Tibial nerve (tissue), 4 donors: ENCODE results near the gene NXPH1. TPM values are rescaled to one million over a fixed set of nuclear protein-coding genes. Genes with fewer than 3 reads are reported as not detected.

Source experiments
- DNase-seq, 2 donors: peaks; one replicate each; pipeline ENCODE4 v3.0.0-alpha.2; 2019; ENCODE audit warnings: low spot score in 2 of 2
- H3K27ac ChIP-seq, 4 donors: fragments of 200-600 bp; sonication (generic) in 3 of 4; one replicate each; pipeline ENCODE4 v1.5.1; 2017 to 2019; ENCODE audit warnings: mild to moderate bottlenecking in 1 of 4
- H3K27me3 ChIP-seq, 2 donors: fragments of 200-600 bp; sonication (generic) in 1 of 2; one replicate each; pipeline versions ENCODE4 v1.5.1 to v1.6.0; 2017 to 2019
- H3K36me3 ChIP-seq, 3 donors: fragments of 200-600 bp; sonication (generic); one replicate each; pipeline ENCODE4 v1.5.1; 2018 to 2019
- H3K4me1 ChIP-seq, 4 donors: fragments of 200-600 bp; sonication (generic) in 3 of 4; one replicate each; pipeline ENCODE4 v1.5.1; 2017 to 2019
- H3K4me3 ChIP-seq, 4 donors: fragments of 200-600 bp; sonication (generic) in 3 of 4; one replicate each; pipeline ENCODE4 v1.5.1; 2017 to 2019; ENCODE audit warnings: mild to moderate bottlenecking in 1 of 4, moderate library complexity in 1 of 4
- H3K9me3 ChIP-seq, 4 donors: fragments of 200-600 bp; sonication (generic) in 3 of 4; one replicate each; pipeline ENCODE4 v1.5.1; 2017 to 2019
- EP300 ChIP-seq, 2 donors: sonication (generic); formaldehyde crosslinking; IDR thresholded peaks; one replicate each; pipeline ENCODE4 v1.6.1; 2017; ENCODE audit warnings: antibody characterized with exemption in 2 of 2, mild to moderate bottlenecking in 1 of 2
- POLR2A ChIP-seq, 2 donors: fragments of 450-650 bp; IDR thresholded peaks; one replicate each; pipeline ENCODE4 v1.6.1; 2017; ENCODE audit warnings: antibody characterized with exemption in 2 of 2, mild to moderate bottlenecking in 2 of 2, moderate library complexity in 2 of 2
- WGBS, 2 donors: methylation state at CpG; one replicate each; pipeline ENCODE4 v1.1.5; 2018; 5-methylcytosine and 5-hydroxymethylcytosine counted together
- total RNA-seq, 4 donors: library from RNA; depleted of rRNA; stranded (reverse); fragments of >200 nt; gene quantifications; one replicate each; pipeline ENCODE4 v1.1.0, GENCODE V29; 2016
- TF ChIP-seq, protein P1 (sequence below), 5 experiments: fragments of 200-600 bp in 3 of 5; fragments of 450-650 bp in 2 of 5; sonication (generic) in 3 of 5; IDR thresholded peaks; one replicate each; pipeline ENCODE4 v1.5.1; 2016 to 2019; ENCODE audit warnings: antibody characterized with exemption in 5 of 5, mild to moderate bottlenecking in 3 of 5, moderate library complexity in 2 of 5

NXPH1 gene
- total RNA-seq, 4 donors from 2014 or later = not detected

DNA sequence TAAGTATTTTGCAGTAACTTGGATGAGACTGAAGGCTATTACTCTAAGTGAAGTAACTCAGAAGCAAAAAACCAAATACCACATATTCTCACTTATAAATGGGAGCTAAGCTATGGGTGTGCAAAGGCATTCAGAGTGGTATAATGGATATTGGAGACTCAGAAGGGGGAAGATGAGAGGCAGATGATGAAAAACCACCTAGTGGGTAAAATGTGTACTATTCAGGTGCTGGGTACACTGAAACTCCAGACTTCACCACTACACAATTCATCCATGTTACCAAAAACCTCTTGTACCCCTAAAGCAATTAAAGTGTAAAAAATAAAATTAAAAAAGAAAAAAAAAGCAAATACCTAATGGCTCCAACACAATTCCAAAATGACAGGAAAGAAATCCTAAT is 351.7 kb downstream of the NXPH1 start:
- TF ChIP-seq, protein P1, sequence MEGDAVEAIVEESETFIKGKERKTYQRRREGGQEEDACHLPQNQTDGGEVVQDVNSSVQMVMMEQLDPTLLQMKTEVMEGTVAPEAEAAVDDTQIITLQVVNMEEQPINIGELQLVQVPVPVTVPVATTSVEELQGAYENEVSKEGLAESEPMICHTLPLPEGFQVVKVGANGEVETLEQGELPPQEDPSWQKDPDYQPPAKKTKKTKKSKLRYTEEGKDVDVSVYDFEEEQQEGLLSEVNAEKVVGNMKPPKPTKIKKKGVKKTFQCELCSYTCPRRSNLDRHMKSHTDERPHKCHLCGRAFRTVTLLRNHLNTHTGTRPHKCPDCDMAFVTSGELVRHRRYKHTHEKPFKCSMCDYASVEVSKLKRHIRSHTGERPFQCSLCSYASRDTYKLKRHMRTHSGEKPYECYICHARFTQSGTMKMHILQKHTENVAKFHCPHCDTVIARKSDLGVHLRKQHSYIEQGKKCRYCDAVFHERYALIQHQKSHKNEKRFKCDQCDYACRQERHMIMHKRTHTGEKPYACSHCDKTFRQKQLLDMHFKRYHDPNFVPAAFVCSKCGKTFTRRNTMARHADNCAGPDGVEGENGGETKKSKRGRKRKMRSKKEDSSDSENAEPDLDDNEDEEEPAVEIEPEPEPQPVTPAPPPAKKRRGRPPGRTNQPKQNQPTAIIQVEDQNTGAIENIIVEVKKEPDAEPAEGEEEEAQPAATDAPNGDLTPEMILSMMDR (IDR thresholded peaks at IDR 0.05) = no peak
- TF ChIP-seq POLR2A (IDR thresholded peaks at IDR 0.05) (no peak), EP300 (IDR thresholded peaks at IDR 0.05) (no peak)
- Histone ChIP-seq H3K4me3 (no peak overlapping the region), H3K36me3 (no peaks in the 10 kb centered on the region), H3K27me3 (no peaks in the 10 kb centered on the region), H3K4me1 (no peaks in the 10 kb centered on the region), H3K27ac (no peak overlapping the region), H3K9me3 (no peaks in the 10 kb centered on the region)
- DNase-seq = no peak

DNA sequence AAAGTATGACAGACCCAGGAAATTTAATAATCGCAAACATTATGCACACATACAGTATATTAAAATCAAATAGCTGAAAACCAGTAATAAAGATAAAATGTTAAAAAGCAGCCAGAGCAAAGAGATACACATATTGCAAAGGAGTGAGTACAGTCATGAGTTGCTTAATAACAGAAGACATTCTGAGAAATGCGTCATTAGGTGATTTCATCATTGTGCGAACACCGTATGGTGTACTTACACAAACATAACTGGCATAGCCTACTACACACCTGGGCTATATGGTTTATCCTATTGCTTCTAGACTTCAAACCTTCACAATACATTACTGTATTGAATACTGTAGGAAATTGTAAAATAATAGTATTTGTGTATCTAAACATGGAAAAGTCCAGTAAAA is 367.6 kb downstream of the NXPH1 start:
- no peaks in the 10 kb centered on the region for H3K36me3 ChIP-seq
- TF ChIP-seq EP300 (IDR thresholded peaks at IDR 0.05) = no peak
- TF ChIP-seq, protein P1 (IDR thresholded peaks at IDR 0.05) = no peak
- no peak for TF ChIP-seq POLR2A (IDR thresholded peaks at IDR 0.05)
- 96 to 97% methylated on average over 4 of the region's 4 CpGs for WGBS, 2 donors

More for the DNA sequence above, 367.6 kb downstream of the NXPH1 start:
- Histone ChIP-seq H3K4me1 (no peaks in the 10 kb centered on the region), H3K27me3 (no peaks in the 10 kb centered on the region), H3K4me3 (no peak overlapping the region), H3K9me3 (no peaks in the 10 kb centered on the region), H3K27ac (no peak overlapping the region)
- DNase-seq = no peak

Other genes with a start within 250 kb of the NXPH1 start
- gene ICA1, start 171.4 kb upstream of the NXPH1 start, total RNA-seq = 10 to 100 TPM; 12.8 to 27.3 (median 20.5) TPM